Osteocyte (in vitro differentiated cells): ENCODE data around the gene RPL18. TPM values are rescaled to one million over a fixed set of nuclear protein-coding genes. Genes with fewer than 3 reads are reported as not detected.

Experiments
- DNase-seq: peaks from one replicate; pipeline ENCODE4 v3.0.0; 2021; ENCODE audit warnings: mixed read lengths; ENCODE audit not compliant: unreplicated experiment; ENCODE audit errors: extremely low spot score
- H3K27ac Mint-ChIP-seq: one replicate; pipeline ENCODE4 v1.8.0; 2021; ENCODE audit warnings: mild to moderate bottlenecking, mixed read lengths; ENCODE audit not compliant: unreplicated experiment
- H3K27me3 Mint-ChIP-seq: one replicate; pipeline ENCODE4 v1.8.0; 2021; ENCODE audit warnings: mixed read lengths; ENCODE audit not compliant: unreplicated experiment
- H3K36me3 Mint-ChIP-seq: one replicate; pipeline ENCODE4 v1.8.0; 2021; ENCODE audit warnings: mixed read lengths; ENCODE audit not compliant: unreplicated experiment
- H3K4me1 Mint-ChIP-seq: one replicate; pipeline ENCODE4 v1.8.0; 2021; ENCODE audit warnings: mixed read lengths; ENCODE audit not compliant: unreplicated experiment
- H3K4me3 Mint-ChIP-seq: one replicate; pipeline ENCODE4 v1.8.0; 2021; ENCODE audit warnings: mild to moderate bottlenecking, moderate library complexity, mixed read lengths; ENCODE audit not compliant: unreplicated experiment
- H3K9me3 Mint-ChIP-seq: one replicate; pipeline ENCODE4 v1.8.0; 2021; ENCODE audit warnings: mixed read lengths; ENCODE audit not compliant: unreplicated experiment
- total RNA-seq: library from RNA; stranded (reverse); gene quantifications from 2 replicates; pipeline ENCODE4 v1.2.1, GENCODE V29; 2021
- TF ChIP-seq, protein P1 (sequence below): fragments of 200-600 bp; sonication (generic); IDR thresholded peaks from 2 replicates; pipeline ENCODE4 v1.5.0; 2021; ENCODE audit warnings: antibody characterized with exemption, mild to moderate bottlenecking, moderate library complexity

RPL18 gene
- total RNA-seq, 1 donor from 2014 or later = 1,287 TPM

DNA sequence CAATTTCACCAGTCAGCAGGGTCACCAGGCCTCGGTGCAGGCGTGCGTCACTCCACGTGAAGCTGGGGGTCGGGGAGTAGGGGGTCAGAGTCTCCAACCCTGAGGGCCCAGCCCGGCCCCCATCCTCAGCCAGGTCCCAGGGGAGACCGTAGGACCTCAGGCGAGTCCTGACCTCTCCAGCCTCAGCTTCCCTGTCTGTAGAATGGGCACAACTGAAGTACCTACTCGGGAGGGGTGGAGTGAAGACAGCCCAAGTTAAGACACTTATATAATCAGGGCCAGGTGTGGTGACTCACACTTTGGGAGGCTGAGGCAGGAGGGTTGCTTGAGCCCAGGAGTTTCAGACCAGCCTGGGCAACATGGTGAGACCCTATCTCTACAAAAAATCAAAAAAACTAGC lies 15.1 kb downstream of the RPL18 start:
- Mint-ChIP-seq H3K4me1 (peaks cover under 1% of the 10 kb centered on the region), H3K27me3 (peaks cover under 1% of the 10 kb centered on the region), H3K9me3 (no peaks in the 10 kb centered on the region), H3K36me3 (no peaks in the 10 kb centered on the region), H3K27ac (no peak overlapping the region), H3K4me3 (no peak overlapping the region)
- DNase-seq = no peak
- TF ChIP-seq, protein P1, sequence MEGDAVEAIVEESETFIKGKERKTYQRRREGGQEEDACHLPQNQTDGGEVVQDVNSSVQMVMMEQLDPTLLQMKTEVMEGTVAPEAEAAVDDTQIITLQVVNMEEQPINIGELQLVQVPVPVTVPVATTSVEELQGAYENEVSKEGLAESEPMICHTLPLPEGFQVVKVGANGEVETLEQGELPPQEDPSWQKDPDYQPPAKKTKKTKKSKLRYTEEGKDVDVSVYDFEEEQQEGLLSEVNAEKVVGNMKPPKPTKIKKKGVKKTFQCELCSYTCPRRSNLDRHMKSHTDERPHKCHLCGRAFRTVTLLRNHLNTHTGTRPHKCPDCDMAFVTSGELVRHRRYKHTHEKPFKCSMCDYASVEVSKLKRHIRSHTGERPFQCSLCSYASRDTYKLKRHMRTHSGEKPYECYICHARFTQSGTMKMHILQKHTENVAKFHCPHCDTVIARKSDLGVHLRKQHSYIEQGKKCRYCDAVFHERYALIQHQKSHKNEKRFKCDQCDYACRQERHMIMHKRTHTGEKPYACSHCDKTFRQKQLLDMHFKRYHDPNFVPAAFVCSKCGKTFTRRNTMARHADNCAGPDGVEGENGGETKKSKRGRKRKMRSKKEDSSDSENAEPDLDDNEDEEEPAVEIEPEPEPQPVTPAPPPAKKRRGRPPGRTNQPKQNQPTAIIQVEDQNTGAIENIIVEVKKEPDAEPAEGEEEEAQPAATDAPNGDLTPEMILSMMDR = no peak

DNA sequence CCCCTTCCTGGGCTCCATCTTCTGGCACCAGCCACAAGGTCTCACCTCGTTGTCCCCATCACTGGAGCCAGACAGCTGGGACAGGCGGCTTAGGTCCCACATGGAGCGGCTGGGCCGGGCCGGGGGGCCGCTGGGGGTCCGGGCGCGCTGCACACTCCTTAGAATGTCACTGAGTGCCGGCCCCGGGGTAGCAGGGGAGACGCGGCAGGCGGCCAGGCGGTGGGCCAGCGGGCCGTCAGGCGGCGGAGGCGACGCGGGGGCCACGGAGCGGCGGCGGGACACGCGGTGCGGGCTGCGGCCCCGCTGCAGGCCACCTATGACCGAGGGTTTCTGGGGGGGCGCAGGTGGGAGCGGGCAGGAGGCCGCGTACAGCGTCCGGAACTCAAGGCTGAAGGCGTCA lies 15.5 kb downstream of the RPL18 start:
- no peaks in the 10 kb centered on the region for H3K9me3 Mint-ChIP-seq

DNA sequence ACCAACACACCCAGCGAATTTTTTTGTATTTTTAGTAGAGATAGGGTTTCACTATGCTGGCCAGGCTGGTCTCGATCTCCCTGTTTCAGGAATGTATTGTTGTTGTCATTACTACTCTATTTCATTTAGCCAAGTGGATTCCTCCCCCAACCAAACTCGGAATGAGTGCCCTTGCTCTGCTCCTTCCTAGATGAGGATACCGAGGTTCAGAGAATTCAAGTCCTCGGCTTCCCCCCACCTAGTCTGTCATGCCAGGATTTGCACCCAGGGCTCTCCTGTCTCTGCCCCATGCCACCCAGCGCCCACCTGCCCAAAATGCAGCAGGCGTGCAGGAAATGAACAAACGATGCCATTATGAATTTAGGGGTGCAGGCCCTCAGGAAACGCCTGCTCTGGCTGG lies 16.0 kb downstream of the RPL18 start:
- H3K9me3 Mint-ChIP-seq = no peaks in the 10 kb centered on the region
- no peak overlapping the region for H3K27ac Mint-ChIP-seq
- no peak overlapping the region for H3K4me3 Mint-ChIP-seq
- no peaks in the 10 kb centered on the region for H3K4me1 Mint-ChIP-seq
- no peak for DNase-seq
- peaks cover 4% of the 10 kb centered on the region for H3K27me3 Mint-ChIP-seq
- TF ChIP-seq, protein P1 = no peak
- no peaks in the 10 kb centered on the region for H3K36me3 Mint-ChIP-seq

More for the DNA sequence above, 15.5 kb downstream of the RPL18 start:
- Mint-ChIP-seq H3K27ac (no peak overlapping the region), H3K4me3 (no peak overlapping the region), H3K27me3 (peaks cover 4% of the 10 kb centered on the region), H3K36me3 (no peaks in the 10 kb centered on the region), H3K4me1 (no peaks in the 10 kb centered on the region)
- DNase-seq = no peak
- TF ChIP-seq, protein P1 = no peak

DNA sequence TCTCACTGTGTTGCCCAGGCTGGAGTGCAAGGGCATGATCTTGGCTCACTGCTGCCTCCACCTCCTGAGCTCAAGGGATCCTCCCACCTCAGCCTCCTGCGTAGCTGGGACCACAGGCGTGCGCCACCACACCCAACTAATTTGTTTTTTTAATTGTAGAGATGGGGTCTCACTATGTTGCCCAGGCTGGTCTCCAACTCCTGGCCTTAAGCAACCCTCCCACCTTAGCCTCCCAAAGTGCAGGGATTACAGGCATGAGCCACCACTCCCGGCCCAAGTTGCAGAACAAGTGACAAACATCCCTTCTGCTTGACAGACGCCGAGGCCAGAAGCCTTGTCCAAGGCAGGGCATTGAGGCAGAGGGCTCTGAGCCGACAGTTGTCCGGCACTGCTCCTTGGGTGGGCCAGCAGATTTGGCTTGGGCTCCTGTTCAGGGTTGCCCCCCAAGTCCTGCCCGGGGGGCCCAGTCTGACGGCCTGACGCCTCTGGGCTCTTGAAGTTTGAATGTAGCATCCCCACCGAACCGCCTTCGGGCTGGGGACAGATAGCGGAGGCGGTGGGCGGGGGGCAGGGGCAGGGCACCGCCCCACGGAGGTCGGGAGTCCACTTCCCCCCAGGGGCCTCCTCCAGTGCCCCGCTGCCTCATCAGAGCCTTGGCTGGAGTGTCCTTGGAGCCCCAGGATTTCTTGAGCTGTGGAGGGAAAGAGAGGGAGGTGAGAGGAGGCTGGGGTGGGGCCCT lies 18.1 kb downstream of the RPL18 start:
- no peak for DNase-seq
- TF ChIP-seq, protein P1 = no peak
- Mint-ChIP-seq H3K4me1 (no peaks in the 10 kb centered on the region), H3K4me3 (no peak overlapping the region), H3K27me3 (peaks cover 4% of the 10 kb centered on the region), H3K36me3 (no peaks in the 10 kb centered on the region), H3K27ac (no peak overlapping the region), H3K9me3 (no peaks in the 10 kb centered on the region)

DNA sequence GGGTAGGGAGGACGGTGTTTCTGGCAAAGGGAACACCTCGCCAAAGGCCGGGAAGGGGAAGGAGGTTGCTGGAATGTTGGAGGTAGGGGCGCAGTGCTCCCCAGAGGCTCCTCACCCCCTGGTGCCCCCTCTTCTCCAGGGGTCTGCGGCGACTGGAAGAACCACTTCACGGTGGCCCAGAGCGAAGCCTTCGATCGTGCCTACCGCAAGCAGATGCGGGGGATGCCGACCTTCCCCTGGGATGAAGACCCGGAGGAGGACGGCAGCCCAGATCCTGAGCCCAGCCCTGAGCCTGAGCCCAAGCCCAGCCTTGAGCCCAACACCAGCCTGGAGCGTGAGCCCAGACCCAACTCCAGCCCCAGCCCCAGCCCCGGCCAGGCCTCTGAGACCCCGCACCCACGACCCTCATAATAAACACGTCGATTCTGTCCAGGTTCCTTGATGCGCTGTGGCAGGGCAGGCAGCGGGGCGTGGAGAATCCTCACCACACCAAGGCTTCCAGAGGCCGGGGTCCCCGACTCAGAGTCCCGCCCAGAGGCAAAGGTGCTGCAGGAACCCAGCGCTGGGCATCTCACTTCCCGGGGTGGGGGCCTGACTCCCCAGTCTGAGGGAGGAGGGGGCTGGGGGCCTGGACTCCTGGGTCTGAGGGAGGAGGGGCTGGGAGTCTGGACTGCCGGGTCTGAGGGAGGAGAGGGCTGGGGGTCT lies 19.8 kb downstream of the RPL18 start:
- H3K27ac Mint-ChIP-seq = no peak overlapping the region
- H3K36me3 Mint-ChIP-seq = no peaks in the 10 kb centered on the region
- peaks cover 4% of the 10 kb centered on the region for H3K27me3 Mint-ChIP-seq
- no peak for DNase-seq
- no peak overlapping the region for H3K4me3 Mint-ChIP-seq
- no peaks in the 10 kb centered on the region for H3K9me3 Mint-ChIP-seq
- H3K4me1 Mint-ChIP-seq = no peaks in the 10 kb centered on the region
- TF ChIP-seq, protein P1 = no peak
